Measurements from ENCODE around the gene NUTM1. TPM values are rescaled to one million over a fixed set of nuclear protein-coding genes. Genes with fewer than 3 reads are reported as not detected.

The NUTM1 gene
- total RNA-seq, 1 experiment from 2014 or later, result 0.26 TPM

- no peaks in the 10 kb centered on the region for H3K23me2 ChIP-seq (ENCODE audit: insufficient read length, low read depth, low read length, poor library complexity, severe bottlenecking)
- no peaks in the 10 kb centered on the region for H3K4me1 ChIP-seq (ENCODE audit: insufficient read depth, low read length)
- WGBS (ENCODE audit: extremely low coverage, insufficient read length, low lambda C conversion rate), result no CpG with 5 or more reads among the region's 8 CpGs
Measured at GRCh38 chr15:34373951-34374350, 30.8 kb downstream of the NUTM1 start.

More at GRCh38 chr15:34373951-34374350, 30.8 kb downstream of the NUTM1 start:
- Mint-ChIP-seq H3K4me3 (no peak overlapping the region), H3K27ac (no peak overlapping the region), H3K4me1 (peaks cover 11 to 18% of the 10 kb centered on the region in 2 experiments), H3K27me3 (ENCODE audit: low read depth) (peaks cover 13% of the 10 kb centered on the region), H3K36me3 (ENCODE audit: insufficient read depth in 1 of 3, low read depth in 3 of 3) (peaks cover 6 to 19% (median 16%) of the 10 kb centered on the region in 3 experiments; a peak in 5 of 7 replicates), H3K9me3 (peaks cover 20 to 26% of the 10 kb centered on the region in 2 experiments)
- Histone ChIP-seq H2BK15ac (ENCODE audit: low read depth, low read length) (no peak overlapping the region), H3K23ac (ENCODE audit: insufficient read length, low read depth, low read length) (no peak overlapping the region), H3K4me2 (ENCODE audit: insufficient read depth, insufficient read length, low read length) (no peak overlapping the region), H3K27me3 (ENCODE audit: insufficient read depth, low read length) (no peaks in the 10 kb centered on the region), H2BK120ac (ENCODE audit: low read depth, low read length, poor library complexity, severe bottlenecking) (no peak overlapping the region), H4K20me1 (ENCODE audit: control insufficient read depth, insufficient read depth, insufficient read length) (no peaks in the 10 kb centered on the region), H3K14ac (ENCODE audit: insufficient read depth, low read length) (no peak overlapping the region), H4K91ac (ENCODE audit: insufficient read length, low read depth, low read length) (no peak overlapping the region), H3K18ac (ENCODE audit: insufficient read length, low read depth, low read length) (no peak overlapping the region), H3K27ac (ENCODE audit: insufficient read length, low read depth, low read length) (no peak overlapping the region), H3K4ac (ENCODE audit: low read depth, low read length) (no peak overlapping the region), H3T11ph (ENCODE audit: low read length) (no peak overlapping the region), H2BK5ac (ENCODE audit: insufficient read length, low read length) (no peak overlapping the region), H4K8ac (replicated peaks; ENCODE audit: insufficient read length, low read depth, low read length) (no peak overlapping the region), H2BK20ac (ENCODE audit: low read depth, low read length, poor library complexity, severe bottlenecking) (no peak overlapping the region), H4K5ac (ENCODE audit: insufficient read length, low read depth, low read length) (no peak overlapping the region), H2AK5ac (ENCODE audit: insufficient read length, low read length) (no peak overlapping the region), H3K9me3 (ENCODE audit: control insufficient read depth, low read depth, low read length) (no peaks in the 10 kb centered on the region), H3K79me1 (ENCODE audit: insufficient read depth, low read depth, low read length, poor library complexity, severe bottlenecking) (no peaks in the 10 kb centered on the region), H3K56ac (ENCODE audit: insufficient read length, low read depth, low read length) (no peak overlapping the region), H2AFZ (ENCODE audit: low read length) (no peak overlapping the region), H3K9ac (ENCODE audit: extremely low read depth, insufficient read length, low read length) (no peak overlapping the region), H3K79me2 (ENCODE audit: insufficient read depth, low read length) (no peaks in the 10 kb centered on the region), H2BK12ac (ENCODE audit: insufficient read length, low read depth, low read length) (no peak overlapping the region)
- no peak for TF ChIP-seq CTCF (conservative IDR thresholded peaks at IDR 0.05)
- no peak for DNase-seq

All from H9 (cell line).